HG02884 (cell line): ENCODE measurements around the gene EDIL3.

Experiments
- ATAC-seq: cut with Tn5 transposase; IDR thresholded peaks from one replicate; pipeline ENCODE4 v1.9.1; 2021; ENCODE audit warnings: mild to moderate bottlenecking, moderate library complexity; ENCODE audit not compliant: unreplicated experiment

The EDIL3 gene

DNA sequence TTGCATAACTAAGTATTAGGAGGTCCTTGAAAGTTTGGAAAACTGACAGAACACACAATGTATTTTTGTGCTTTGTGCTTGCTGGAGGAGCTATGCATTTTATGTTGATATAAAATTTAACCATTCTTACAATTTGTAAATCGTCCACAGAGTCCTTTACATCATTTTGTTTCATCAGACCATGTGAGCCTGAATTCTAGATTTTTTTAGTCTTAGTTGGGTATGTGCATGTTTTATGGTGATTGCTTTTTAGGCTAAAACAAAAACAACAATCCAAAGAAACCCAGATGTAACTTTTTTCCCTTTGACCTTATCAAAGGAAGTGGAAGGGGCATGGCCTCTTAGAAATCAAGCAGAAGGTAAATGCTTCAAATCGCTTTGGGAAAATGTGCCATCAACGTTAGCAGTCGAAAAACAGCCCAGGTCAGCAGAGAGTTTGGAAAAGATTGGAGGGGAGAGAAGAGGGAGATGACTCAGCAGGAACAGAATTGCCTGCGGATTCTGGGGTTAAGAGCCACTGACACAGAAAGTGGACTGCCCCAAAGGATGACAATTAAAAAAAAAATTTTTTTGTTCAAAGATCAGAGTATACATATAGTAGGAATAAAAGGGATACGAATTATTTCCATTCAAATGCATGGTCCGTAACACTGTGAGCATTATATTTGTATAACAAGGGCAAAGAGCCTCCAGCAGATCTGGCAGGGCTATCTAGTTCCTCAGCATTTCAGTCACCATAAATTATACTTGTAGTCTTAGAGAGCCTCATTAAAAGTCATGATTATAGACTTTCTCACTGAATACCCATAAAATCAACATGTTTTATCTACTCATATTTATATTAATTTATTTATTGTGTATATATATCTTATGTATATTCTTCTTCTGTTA lies 410.5 kb downstream of the EDIL3 start:
- no peak for ATAC-seq

DNA sequence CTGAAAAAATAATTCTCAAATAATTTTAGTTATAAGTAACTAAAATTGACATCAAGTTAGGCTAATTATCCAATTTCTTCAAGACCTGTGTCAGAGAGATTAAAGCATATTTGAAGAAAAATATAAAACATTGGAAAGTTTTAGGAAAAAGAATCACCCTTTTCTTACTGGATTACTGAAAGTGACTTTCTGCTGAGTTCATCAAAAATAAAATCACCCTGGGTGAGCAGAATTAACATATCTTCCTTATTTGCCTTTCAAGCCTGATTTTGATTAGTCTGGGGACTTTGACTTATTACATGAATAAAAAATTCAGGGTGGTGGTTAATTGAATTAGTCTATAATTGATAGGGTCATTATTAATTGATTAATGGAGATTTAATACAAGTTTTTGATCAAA lies 411.8 kb downstream of the EDIL3 start:
- no peak for ATAC-seq

DNA sequence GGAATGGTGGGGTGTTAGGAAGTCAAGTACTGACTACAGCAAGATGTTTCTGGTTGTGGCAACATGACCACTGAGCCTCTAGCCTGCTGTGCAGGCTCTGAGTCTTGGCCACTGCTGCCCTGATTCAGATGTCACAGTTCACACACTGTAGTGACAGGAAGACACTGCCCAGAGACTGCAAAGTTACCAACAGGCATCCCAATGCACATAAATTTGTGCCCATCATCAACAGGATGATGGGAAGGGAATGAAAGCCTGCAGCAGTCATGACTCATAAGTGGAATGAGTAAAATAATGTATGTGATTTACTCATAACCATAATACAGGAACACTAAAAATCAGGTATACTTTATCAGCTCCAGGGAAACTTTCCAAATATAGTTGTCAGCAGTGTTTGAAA lies 412.4 kb downstream of the EDIL3 start:
- no peak for ATAC-seq

DNA sequence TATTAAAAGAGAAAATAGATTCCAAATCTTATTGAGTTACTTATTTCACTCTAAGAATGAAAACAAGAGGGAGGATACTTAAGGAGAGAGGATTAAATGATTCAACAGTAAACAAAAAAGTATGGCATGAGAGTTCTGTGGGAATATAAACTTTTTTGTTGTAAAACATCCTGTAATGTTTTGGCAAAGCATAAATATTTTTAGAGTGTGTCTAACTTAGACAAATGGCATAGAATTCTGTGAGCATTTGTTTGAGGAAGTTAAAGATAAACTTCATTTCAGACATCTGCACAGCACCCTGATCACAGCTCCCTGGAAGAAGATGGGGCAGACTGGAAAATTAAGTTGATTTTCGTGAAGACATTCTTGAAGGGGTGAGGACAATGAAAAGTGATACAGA lies 417.3 kb downstream of the EDIL3 start:
- ATAC-seq, result no peak

DNA sequence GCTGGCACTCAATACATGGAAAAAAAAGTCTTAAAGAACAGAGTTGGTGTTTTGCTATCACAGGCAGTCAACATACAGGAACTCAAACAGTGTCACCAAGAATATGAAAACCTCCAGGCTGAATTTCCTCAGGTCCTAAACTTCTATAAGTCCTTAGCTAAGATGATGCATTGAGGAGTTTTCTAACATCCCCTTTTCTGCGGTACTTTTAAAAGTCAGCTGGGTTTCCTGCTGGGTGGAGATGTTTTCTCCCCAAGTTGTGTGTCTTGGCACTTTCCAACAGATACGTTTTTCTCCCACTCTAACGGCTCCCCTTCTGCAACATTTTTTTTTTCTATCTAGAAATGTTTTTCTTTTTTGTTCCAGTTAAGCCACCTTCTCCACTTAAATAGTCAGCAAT lies 419.2 kb downstream of the EDIL3 start:
- no peak for ATAC-seq

DNA sequence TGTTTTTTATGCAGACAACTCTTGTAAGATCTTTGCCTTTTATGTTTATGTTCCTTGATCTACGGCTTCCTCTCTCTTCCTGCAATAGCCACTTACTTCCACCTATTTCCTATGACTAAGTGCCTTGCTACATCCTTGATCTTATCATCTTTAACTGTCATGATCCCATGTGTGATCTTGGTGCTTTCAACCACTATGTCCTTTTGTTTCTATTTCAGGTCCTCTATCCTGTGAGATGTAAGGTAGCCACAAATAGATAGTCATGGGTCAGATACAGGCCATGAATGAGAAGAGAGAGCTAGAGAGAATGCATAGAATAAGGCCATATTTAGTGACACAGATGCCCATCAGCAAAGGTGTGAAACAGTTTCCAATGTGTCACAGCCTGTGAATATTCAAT lies 420.4 kb downstream of the EDIL3 start:
- ATAC-seq, result no peak

DNA sequence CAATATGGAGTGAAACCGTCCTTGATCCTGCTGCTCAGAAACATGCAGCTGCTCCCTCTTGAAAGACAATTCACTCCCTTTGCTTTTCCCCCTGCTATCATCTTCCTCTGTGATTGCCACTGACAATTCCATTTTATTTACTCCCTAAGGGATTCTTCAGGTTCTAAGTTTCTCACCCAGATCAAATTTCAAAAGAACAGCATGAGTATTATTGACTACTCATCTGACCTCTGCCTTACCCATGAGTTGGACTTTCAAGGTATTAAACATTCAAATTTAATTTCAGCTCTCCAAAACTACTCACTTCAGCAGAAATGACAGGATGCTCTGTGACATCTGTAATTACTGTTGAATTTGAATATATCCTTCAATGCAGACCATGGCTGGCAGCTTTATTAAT lies 427.5 kb downstream of the EDIL3 start:
- no peak for ATAC-seq

DNA sequence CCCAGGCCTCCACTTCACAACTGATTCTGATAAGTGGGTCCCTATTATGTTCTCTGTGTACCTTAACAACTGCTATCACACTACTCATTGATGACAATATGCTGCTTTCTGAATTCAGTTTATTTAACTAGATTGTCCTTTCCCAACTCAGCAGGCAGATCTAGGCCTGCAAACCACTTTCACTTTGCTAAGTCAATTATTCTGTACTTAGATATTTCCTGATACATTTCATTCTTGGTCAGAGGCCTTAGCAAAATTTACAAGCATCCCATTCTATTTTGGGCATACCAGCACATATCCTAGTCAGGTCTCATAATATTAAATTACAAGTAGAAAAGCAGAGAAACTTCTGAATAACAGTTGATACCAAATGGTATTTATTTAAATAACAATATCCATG lies 428.3 kb downstream of the EDIL3 start:
- ATAC-seq, result no peak

DNA sequence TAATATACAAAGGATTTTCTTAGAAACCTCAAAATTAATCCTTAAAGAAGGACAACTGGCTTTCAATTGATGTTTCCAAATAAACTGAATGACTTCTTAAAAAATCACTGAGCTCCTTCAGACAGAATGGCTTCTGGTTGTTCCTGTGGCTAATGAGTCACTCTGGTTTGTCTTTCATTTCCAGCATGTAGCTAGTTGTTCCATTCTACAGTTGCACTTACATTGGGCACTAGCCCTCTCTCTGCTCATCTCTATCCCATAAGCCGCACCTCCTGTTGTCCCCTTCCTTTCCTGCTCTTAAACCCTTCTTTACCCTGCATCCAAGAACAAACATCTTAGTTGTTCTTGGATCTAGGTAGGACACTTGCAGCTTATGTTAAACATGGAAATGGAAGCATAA lies 428.8 kb downstream of the EDIL3 start:
- ATAC-seq, result no peak

DNA sequence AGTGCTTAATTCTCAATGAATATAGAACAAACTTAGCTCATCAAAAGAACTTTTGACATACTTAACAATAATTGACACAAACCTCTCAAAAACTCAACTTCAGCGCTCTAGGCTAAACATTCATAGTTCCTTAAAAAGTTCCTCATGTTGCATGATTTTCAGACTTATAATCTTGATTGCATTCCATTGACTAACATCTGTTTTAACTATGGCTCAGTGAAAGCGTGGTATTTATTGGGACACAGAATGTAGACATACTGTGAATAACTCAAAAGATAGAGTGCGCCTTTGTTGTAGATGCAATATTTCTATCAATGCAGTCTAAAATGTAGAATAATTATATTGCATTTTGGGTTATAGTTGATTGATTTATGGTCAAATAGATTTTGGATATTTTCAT lies 436.9 kb downstream of the EDIL3 start:
- ATAC-seq, result no peak

DNA sequence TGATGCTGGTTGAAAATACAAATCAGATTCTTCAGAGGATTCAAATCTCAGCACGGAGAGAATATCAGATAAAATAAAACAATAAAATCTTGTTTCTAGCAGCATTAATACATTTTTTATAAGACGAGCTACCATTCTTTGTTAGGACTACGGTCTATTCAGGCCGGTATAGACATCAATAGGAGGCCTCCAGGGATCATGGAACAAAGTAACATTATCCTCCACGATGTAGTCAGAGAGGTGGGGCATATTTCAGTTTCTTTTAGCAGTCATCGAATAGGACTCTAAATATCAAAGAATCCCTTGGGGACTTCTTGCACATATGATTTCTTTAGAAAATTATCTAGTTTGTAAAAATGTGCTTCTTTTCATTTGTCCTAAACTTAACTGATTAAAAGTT lies 438.2 kb downstream of the EDIL3 start:
- ATAC-seq, result no peak

DNA sequence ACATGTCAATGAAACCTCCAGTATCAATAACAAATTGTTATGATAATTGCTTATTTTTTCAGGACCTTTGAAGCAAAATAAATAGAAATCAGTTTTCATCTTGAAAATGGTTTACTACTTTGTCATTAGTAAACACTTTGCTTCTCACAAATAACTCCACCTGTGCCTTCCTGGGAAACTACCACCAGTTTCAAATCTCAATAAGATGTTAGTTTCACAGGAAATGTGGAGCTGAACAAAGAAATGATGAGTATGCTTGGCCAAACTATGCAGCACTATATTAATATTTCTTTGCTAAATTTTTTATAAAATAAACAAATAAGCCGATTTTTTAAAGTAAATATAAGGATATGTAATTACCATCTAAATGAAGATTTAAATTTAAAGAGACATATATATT lies 442.5 kb downstream of the EDIL3 start:
- no peak for ATAC-seq

DNA sequence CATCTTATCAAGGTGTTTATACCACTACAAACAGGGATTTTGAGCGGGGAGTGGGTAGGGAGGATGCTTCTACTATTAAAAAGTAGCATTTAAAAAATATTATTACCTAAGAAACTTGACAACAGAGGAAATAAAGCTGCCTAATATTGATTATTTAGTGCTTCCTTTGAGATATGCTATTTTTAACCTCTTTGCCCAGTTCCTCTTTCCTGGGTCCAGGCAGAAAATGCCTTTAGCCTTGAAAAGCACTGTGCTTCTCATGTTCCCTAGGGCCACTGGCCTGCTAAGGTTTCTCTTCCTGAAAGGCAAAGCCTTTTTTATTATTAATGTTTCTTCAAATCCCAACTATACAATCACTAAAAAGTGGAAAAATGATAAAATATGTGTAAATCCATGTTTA lies 446.8 kb downstream of the EDIL3 start:
- no peak for ATAC-seq

DNA sequence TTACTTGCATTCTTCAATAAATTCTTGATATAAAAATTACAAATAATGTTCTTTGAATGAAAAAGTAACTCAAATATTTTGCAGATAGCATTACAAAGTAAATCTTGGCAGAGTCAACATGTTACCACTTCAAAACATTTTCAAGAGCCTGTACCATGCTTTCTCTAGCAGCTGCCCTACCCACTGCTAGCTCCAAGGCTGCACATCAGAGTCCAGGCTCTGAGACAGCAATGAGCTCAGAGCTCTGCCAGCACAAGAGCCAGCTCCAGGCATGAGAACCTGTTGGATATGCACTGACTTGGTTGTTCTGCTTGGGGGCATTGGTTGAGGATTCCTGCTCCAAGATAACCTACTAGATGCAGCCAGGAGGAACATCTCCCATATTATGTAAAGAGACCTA lies 452.7 kb downstream of the EDIL3 start:
- no peak for ATAC-seq

DNA sequence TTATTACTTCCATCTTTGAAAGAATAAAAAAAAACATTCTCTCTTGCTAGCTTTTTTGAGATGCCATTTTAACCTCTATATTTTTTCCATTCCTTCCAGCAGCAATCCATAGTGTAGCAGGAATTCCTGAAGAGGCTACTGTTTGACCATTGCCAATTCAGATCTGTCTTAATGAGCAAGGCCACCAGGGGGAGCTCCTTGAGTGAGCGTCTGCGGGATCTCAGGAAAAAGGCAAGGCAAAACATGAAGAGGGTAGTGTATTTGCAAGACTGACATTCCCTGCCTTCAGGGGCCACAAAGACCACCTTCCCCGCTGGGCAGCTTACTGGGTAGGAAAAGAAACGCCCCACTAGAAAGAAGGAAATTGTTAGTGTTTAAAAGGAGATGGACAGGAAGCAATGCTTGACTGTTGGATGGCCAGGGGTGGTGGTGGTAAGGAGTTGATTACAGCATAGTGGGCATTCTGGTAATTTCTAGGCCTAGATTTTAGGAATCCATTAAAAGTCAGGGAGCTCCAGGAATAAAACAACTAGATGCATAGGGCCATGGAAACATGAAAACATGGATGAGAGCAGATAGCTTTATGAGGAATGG lies 457.4 kb downstream of the EDIL3 start:
- peak; percentile 76 for ATAC-seq

DNA sequence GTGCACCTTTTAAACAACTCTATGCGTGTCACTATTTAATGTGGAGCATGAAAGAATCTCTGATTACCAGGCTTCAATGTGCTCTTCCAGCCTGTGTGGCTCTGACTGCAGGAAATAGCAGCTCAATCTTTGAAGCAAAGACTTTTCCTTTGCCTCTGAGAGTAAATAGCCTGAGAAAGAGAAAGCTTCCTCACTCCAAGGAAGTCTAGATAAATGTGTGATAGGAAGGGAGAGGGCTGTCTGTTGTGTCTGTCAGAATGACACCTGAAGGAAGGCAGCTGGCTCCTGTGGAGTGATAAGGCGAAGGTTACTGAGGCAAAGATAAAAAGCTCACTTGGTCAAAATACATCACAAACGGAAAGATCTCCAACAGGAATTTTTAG lies 458.7 kb downstream of the EDIL3 start:
- ATAC-seq, result no peak

DNA sequence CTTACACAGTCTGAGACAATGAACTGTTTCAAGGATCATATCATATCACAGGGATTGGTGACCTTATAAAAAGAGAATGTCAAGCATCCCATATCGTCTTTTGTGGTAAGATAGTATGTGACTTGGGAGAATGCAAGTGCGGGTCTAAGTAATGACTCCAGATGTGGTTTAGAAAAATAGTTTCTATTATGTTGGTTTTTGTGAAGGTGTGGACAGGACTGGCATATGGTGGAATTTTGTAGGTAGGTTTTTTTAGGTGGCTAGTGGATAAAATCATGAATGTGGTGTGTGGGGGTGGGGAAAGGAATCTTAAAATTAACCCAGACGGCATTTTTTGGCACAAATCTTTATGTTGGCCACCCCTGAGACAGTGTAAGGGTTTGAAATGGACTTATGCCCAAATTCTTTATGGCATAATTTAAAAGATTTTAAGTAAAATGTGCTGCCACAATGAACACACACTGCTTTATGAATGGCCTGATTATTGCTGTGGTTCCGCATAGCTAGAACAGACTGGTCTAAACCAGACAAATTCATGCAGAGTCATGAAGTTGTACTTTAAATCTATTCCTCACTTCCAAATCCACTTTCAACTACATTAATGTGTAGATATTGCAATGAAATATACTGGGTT lies 459.2 kb downstream of the EDIL3 start:
- no peak for ATAC-seq

DNA sequence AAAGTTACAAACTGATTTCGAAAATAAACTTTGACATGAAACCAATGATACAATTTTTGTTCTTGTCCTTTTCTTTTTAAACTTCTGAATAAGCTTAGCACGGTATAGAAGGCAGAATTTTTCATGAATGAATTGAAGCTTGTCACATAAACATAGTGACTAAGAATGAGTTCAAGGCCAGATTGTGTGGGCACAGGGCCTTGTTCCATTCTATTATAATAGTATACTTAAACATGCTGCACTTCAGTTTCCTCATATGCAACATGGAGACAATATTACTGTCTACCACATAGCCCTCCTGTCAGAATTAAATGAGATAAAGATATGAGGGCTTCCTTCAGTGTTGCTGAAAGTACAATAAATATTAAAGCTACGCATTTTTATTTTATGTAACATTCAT lies 459.8 kb downstream of the EDIL3 start:
- ATAC-seq, result no peak

DNA sequence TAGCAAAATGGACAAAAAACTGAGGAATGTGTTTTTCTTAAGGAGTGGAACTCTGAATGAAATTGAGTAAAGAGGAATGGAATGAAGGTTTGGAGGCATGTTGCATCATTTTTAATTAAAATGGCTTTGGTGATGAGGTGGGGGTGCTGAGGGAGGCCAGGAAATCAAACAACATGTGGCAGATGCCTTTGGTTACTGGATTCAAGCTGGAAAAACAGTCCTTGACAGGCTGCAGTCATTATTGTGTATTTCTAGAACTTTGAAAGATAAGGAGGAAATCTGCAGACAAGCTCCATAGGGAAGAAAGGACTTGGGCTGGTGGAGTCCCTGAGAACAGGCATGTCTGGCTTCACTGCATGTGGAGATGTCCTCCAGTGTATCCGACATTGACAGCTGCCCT lies 460.5 kb downstream of the EDIL3 start:
- ATAC-seq, result no peak

DNA sequence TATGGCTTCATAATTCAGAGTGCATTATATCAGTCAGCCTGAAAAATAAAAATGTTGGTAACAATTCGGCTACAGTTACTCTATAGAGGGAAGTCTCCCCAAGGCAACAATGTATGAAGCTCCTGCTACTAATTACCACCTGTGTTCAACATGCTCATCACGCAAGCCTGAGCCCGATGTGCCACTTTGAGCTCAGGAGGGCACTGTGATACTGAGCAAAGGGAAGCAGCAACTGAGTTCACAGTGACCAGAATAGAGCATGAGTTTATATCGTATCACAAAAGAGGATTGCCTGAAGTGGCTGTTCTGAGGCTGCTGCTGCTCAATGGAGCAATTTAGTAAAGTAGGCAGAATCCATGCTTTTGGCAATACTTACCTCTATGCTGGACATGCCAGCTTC lies 462.0 kb downstream of the EDIL3 start:
- no peak for ATAC-seq

DNA sequence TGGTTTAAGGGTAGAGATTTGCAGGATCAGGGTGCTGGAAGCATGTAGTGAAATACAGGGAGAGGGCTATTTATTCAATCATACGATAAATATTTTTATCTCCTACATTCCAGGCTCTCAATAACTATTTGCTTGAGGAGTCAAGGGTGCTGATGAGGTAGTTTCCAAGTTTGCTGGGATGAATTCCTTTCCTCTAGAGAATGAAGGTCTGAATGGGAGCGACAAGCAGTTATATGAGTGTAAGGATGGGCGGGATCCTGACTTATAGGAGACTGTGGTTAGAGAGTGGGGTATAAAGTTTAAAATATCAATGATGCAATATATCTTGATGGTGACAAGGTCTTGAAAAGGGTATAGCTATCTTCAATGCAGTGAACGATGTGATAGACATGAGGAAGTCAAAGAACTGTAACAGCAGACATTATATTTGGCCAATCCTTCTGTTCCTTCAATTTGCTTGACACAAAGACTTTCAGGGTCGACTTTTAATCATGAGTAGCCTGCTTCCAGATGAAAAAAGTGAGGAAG lies 462.9 kb downstream of the EDIL3 start:
- ATAC-seq, result no peak
